ENCODE measurements around the gene ZNF253.
"Not testable (repeated sequence)": the region's sequence is repeated elsewhere in the genome, so short reads cannot be mapped to it uniquely, and the experiment has no call there.

The ZNF253 gene

DNA sequence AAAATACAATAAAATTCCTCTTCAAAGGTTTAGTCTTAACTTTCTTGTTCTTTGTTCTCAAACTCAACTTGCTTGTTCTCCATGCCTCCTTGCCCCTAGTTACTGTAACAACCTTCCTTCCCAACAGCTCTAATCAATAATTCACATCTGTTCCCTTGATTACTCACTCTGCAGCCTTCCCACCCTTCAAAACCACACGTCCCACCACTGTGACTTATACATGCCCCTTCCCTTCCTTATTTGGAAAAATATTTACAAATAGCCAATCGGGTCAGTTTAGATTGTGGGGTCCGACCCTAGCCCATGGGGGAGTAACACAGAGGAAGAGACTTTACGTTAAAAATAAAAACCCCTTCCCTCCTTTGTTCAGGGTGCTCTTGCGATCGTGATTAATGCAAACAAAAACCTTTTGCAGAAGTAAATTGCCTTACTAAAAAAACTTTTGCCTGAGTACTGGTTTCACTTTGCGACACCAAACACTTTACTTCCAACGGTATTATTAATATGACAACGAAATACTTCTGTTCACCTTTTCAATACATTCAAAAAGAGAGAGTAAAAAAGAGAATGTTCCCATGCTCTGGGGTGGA lies 34.6 kb downstream of the ZNF253 start:
- peak; percentile 73 for DNase-seq (ENCODE audit: low read depth, low spot score)

DNA sequence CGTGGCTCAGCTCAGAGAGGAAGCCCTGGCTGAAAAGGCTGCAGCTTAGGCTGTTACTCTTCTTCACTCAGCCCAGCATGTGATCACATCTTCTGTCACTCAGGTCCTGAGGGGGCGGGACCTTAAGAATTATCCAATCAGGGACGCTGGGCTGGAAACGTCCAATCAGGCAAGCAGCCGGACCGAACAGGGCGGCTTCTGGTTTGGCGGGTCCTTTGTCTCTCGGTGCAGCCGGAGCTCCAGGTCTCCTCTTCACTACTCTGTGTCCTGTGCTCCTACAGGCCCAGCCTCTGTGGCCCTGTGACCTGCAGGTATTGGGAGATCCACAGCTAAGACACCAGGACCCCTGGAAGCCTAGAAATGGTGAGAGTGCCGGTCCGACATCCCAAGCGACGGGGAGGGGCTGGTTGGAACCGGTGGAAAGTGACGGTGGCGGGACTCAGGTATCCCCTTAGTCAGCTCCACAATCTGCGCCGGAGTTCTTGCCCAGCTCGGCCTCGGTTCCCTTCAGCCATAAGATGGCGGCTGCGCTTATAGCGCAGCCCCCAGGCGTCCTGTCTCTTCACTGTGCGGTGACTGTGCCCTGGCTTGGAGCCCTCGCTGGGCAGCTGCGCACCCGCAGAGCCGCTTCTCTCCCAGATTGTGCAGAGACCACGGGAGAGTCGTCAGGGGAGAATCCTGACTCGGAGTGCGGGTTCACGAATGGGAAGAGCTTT lies 35.2 kb downstream of the ZNF253 start, which contains the start of gene ZNF93:
TSS of gene ZNF93 (plus strand) at position 218 of the 716 bp plus-strand sequence. CDS start at position 361, 143 bp downstream.
- peak; percentile 98 for DNase-seq (ENCODE audit: low read depth, low spot score)

DNA sequence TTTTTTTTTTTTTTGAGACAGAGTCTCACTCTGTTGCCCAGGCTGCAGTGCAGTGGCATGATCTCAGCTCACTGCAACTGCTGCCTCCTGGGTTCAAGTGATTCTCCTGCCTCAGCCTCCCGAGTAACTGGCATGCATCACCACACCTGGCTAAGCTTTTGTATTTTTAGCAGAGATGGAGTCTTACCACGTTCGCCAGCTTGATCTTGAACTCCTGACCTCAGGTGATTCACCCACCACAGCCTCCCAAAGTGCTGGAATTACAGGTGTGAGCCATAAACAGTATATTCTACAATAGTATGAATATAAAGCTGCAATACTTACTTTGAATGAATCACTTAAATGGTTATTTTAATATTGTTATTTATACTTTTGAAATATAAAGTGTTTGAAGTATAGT lies 41.9 kb downstream of the ZNF253 start:
- not testable (repeated sequence) for DNase-seq (ENCODE audit: low read depth, low spot score)

DNA sequence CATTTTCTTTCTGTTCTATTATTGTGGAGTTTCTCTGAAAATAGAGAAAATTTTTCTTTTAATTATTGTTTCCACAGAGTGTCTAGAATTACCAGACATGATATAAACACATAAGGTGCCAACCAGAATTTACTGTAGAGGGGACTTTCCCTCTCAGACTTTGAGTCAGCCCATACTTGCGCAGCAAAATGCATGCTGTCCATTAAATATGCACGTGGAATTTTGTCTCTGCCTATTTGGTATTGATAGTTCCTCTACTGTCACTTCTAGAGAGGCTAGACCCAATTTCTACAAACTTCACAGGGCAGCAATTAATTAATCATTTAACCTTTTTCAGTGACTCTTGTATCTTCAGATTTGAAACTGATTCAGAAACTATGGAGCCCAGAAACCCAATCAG lies 44.0 kb downstream of the ZNF253 start:
- no peak for DNase-seq (ENCODE audit: low read depth, low spot score)

DNA sequence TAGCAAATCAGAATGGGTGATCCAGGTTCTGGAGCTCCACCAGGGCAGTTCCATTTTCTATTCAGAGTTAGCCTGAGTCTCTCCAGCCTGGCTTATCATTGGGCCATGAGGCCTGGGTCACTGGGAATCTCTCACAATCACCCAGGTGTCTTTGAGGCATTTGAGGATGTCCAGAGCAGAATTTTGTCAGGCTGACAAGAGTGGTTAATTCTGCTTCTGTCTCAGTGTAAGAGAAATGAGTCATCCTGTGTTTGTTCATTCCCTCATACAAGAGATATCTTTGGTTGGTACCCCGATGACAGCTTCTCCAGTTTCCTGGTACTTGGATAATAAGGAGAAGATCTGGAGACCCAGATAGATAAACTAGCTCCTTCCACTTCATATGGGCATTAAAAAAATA lies 45.5 kb downstream of the ZNF253 start:
- peak; percentile 15 for DNase-seq (ENCODE audit: low read depth, low spot score)

DNA sequence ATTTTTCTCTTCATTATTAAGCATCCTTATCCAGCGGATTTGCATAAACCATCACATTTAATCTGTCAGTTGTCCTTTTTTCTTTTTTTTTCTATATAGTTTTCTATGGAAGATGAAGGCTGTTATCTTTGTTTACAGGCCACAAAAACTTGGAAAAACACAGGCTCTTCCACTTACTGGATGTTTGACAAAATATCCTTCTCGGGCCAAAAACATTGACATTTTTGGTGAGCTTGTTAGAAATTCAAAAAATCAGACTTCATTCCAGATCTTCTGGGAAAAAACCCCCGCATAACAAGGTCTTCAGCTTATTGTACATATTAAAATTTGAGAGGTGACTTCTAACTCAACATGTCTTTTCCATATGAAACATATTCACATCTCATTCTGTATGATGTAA lies 48.9 kb downstream of the ZNF253 start:
- DNase-seq (ENCODE audit: low read depth, low spot score) = no peak

DNA sequence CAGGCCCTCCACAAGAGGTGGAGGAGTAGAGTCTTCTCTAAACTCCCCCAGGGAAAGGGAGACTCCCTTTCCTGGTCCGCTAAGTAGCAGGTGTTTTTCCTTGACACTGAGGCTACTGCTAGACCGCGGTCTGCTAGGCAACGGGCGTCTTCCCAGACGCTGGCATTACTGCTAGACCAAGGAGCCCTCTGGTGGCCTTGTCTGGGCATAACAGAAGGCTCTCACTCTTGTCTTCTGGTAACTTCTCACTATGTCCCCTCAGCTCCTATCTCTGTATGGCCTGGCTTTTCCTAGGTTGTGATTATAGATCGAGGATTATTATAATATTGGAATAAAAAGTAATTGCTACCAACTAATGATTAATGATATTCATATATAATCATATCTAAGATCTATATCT lies 64.7 kb downstream of the ZNF253 start:
- DNase-seq (ENCODE audit: low read depth, low spot score) = not testable (repeated sequence)

DNA sequence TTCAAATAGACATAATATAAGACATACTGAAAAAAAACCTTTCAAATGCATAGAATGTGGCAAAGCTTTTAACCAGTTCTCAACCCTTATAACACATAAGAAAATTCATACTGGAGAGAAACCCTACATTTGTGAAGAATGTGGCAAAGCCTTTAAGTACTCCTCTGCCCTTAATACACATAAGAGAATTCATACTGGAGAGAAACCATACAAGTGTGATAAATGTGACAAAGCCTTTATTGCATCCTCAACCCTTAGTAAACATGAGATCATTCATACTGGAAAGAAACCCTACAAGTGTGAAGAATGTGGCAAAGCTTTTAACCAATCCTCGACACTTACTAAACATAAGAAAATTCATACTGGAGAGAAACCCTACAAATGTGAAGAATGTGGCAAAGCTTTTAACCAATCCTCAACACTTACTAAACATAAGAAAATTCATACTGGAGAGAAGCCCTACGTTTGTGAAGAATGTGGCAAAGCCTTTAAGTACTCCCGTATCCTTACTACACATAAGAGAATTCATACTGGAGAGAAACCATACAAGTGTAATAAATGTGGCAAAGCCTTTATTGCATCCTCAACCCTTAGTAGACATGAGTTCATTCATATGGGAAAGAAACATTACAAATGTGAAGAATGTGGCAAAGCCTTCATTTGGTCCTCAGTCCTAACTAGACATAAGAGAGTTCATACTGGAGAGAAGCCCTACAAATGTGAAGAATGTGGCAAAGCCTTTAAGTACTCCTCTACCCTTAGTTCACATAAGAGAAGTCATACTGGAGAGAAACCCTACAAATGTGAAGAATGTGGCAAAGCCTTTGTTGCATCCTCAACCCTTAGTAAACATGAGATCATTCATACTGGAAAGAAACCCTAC lies 68.0 kb downstream of the ZNF253 start:
- not testable (repeated sequence) for DNase-seq (ENCODE audit: low read depth, low spot score)

DNA sequence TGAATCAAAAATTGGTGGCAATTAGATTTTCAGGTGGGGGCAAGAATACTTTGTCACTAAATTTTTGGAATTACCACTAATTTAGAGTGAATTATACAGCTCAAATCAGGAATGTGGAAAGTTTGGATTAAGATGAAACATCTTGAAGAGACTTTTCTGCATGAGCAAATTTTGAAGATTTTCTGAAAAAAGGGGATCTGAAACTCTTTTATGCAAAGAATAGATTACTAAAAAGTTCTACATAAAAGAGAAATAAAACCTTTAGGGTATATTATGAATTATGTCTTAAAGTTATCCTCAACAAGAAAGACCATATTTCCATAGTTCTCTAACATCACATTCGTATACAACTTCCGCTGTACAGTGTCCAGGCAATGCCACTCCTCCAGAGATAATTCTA lies 71.7 kb downstream of the ZNF253 start:
- DNase-seq (ENCODE audit: low read depth, low spot score) = no peak

DNA sequence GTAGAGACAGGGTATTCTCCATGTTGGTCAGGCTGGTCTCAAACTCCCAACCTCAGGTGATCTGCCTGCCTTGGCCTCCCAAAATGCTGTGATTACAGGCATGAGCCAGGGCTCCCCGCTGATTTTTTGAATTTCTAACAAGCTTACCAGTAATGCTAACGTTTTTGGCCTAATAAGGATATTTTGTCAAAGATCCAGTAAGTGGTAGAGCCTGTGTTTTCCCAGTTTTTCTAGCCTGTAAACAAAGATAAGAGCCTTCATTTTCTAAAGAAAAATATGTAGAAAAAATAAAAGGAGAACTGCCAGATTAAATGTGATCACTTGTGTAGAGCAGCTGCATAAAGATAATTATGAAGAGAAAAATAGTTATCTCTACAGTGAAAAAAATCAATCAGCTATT lies 72.8 kb downstream of the ZNF253 start:
- no peak for DNase-seq (ENCODE audit: low read depth, low spot score)

DNA sequence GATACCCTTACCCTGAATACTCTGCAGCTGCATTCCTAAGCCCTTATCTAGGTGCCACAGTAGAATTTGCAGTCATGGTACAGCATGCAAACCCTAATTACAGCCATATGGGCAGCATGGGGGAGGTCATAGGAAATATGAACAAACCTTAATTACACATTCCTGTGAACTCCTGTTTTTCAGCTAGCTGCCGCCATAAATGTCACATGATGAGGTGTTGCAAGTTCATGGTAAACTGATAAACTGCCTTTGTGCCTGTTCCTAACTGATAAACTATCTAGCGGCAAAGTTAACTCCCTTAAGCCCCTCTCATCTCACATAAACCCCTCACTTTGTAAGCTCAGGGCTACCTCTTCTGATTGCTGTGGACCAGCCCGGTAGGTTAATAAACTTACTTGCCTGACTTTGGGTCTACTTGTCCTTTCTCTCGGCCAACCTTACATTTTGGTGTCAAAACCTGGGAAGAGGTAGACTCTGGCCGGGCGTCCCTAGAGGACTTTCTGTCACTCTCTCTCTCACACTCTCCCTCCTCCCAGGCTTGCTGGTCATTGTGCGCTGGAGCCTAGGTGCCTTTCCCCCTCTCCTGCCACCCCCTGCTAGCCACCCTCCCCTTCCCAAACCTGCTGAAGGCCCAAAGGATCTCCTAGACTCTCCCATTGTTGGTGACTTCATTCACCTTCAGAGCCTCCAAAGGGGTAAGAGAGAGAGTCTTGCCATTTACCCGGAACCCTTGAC lies 78.3 kb downstream of the ZNF253 start:
- no peak for DNase-seq (ENCODE audit: low read depth, low spot score)

All from astrocyte of the hippocampus (primary cell).